CD14-positive monocyte (primary cell): ENCODE results near the gene CUEDC1. TPM values are rescaled to one million over a fixed set of nuclear protein-coding genes. Genes with fewer than 3 reads are reported as not detected.

Experiments
- DNase-seq, 3 donors: peaks; one replicate each; pipeline ENCODE4 v3.0.0-alpha.2; 2011 to 2022
- H2AFZ ChIP-seq: 2 replicates; pipeline ENCODE4 v1.6.0; 2012; ENCODE audit warnings: mild to moderate bottlenecking, low read depth, low read length, inconsistent platforms; ENCODE audit not compliant: insufficient read depth, poor library complexity, severe bottlenecking
- H3K27ac ChIP-seq, 2 donors: 1 replicate in 1 of 2; 2 replicates in 1 of 2; pipeline ENCODE4 v1.5.1; 2012 to 2013; ENCODE audit warnings: low read length in 2 of 2, control low read depth in 1 of 2, inconsistent platforms in 1 of 2, low read depth in 1 of 2, mild to moderate bottlenecking in 1 of 2
- H3K27me3 ChIP-seq, 2 donors: one replicate each; pipeline versions ENCODE4 v1.6.0 to v1.6.1; 2011 to 2013; ENCODE audit warnings: low read length in 2 of 2; ENCODE audit not compliant: control insufficient read depth in 2 of 2, insufficient read depth in 2 of 2
- H3K36me3 ChIP-seq, 2 donors: replicated peaks in 1 of 2; 1 replicate in 1 of 2; 2 replicates in 1 of 2; pipeline versions ENCODE4 v1.5.1 to v1.6.1; 2012 to 2013; ENCODE audit warnings: low read length in 2 of 2, control low read depth in 1 of 2, inconsistent platforms in 1 of 2, mild to moderate bottlenecking in 1 of 2; ENCODE audit not compliant: insufficient read depth in 2 of 2, control insufficient read depth in 1 of 2
- H3K4me1 ChIP-seq, 2 donors: 1 replicate in 1 of 2; 2 replicates in 1 of 2; pipeline versions ENCODE4 v1.5.1 to v1.6.1; 2012 to 2013; ENCODE audit warnings: low read length in 2 of 2, control low read depth in 1 of 2, inconsistent platforms in 1 of 2, mild to moderate bottlenecking in 1 of 2, moderate library complexity in 1 of 2; ENCODE audit not compliant: insufficient read depth in 2 of 2, control insufficient read depth in 1 of 2
- H3K4me2 ChIP-seq: replicated peaks from 2 replicates; pipeline ENCODE3; 2012; ENCODE audit warnings: low read length, moderate library complexity, mild to moderate bottlenecking; ENCODE audit not compliant: poor library complexity, severe bottlenecking; ENCODE audit errors: extremely low read depth
- H3K4me3 ChIP-seq, 3 experiments: fragments of 200-600 bp in 1 of 3; sonication (generic) in 1 of 3; replicated peaks in 1 of 3; 1 replicate in 2 of 3; 2 replicates in 1 of 3; pipeline ENCODE4 v1.5.1; 2011 to 2013; ENCODE audit warnings: low read length in 3 of 3, mild to moderate bottlenecking in 3 of 3, control low read depth in 2 of 3, low read depth in 2 of 3, inconsistent platforms in 1 of 3, moderate library complexity in 1 of 3
- H3K79me2 ChIP-seq: 2 replicates; pipeline ENCODE4 v1.6.0; 2012; ENCODE audit warnings: mild to moderate bottlenecking, control low read depth, inconsistent platforms, low read length, moderate library complexity; ENCODE audit not compliant: insufficient read depth
- H3K9ac ChIP-seq: 2 replicates; pipeline ENCODE4 v1.6.0; 2017; ENCODE audit warnings: low read length, mild to moderate bottlenecking; ENCODE audit not compliant: insufficient read depth, poor library complexity, severe bottlenecking
- H3K9me3 ChIP-seq, 2 donors: replicated peaks in 1 of 2; 1 replicate in 1 of 2; 2 replicates in 1 of 2; pipeline versions ENCODE4 v1.5.1 to v1.6.1; 2012 to 2013; ENCODE audit warnings: low read length in 2 of 2, control low read depth in 1 of 2; ENCODE audit not compliant: control insufficient read depth in 1 of 2, insufficient read depth in 1 of 2
- H4K20me1 ChIP-seq: 2 replicates; pipeline ENCODE4 v1.6.0; 2012; ENCODE audit warnings: mild to moderate bottlenecking, low read length, control low read depth, moderate library complexity; ENCODE audit not compliant: insufficient read depth
- H3K27ac Mint-ChIP-seq, 7 donors: one replicate each; pipeline ENCODE4 v1.8.0; 2020; ENCODE audit warnings: mild to moderate bottlenecking in 7 of 7, mixed read lengths in 7 of 7, moderate library complexity in 6 of 7, inconsistent platforms in 2 of 7
- H3K27me3 Mint-ChIP-seq, 3 donors: one replicate each; pipeline ENCODE4 v1.8.0; 2021 to 2022; ENCODE audit warnings: low read depth in 3 of 3, mild to moderate bottlenecking in 3 of 3, mixed read lengths in 3 of 3, moderate library complexity in 3 of 3, inconsistent platforms in 1 of 3
- H3K36me3 Mint-ChIP-seq, 2 donors: one replicate each; pipeline ENCODE4 v1.8.0; 2020; ENCODE audit warnings: mixed read lengths in 2 of 2, inconsistent platforms in 1 of 2, mild to moderate bottlenecking in 1 of 2
- H3K4me1 Mint-ChIP-seq: one replicate; pipeline ENCODE4 v1.8.0; 2020; ENCODE audit warnings: mild to moderate bottlenecking, mixed read lengths
- H3K4me3 Mint-ChIP-seq, 2 donors: one replicate each; pipeline ENCODE4 v1.8.0; 2020; ENCODE audit warnings: mild to moderate bottlenecking in 2 of 2, mixed read lengths in 2 of 2, moderate library complexity in 1 of 2
- H3K9me3 Mint-ChIP-seq, 7 donors: one replicate each; pipeline ENCODE4 v1.8.0; 2020 to 2022; ENCODE audit warnings: mixed read lengths in 7 of 7, mild to moderate bottlenecking in 6 of 7, moderate library complexity in 6 of 7, inconsistent platforms in 2 of 7
- CTCF ChIP-seq: fragments of 200-600 bp; IDR thresholded peaks from one replicate; pipeline ENCODE4 v1.8.0; 2022; ENCODE audit warnings: antibody characterized with exemption, mild to moderate bottlenecking
- WGBS: methylation state at CpG from one replicate; pipeline ENCODE4 v1.1.5; 2013; ENCODE audit warnings: missing lambda C conversion rate; ENCODE audit not compliant: insufficient coverage; 5-methylcytosine and 5-hydroxymethylcytosine counted together
- intact Hi-C, 2 donors: fragments of 100-400 bp; cut with micrococcal nuclease; formaldehyde crosslinking; loops; one replicate each; pipeline versions ENCODE4 v1.15.0 to v1.15.1; 2023
- polyA plus RNA-seq, 3 donors: library from polyadenylated mRNA; depleted of rRNA in 1 of 3; unstranded in 2 of 3; stranded (reverse) in 1 of 3; fragments of 300-500 nt in 2 of 3; fragments of >200 nt in 1 of 3; fragmentation: Illumina TruSeq in 2 of 3; gene quantifications; 1 replicate in 2 of 3; 2 replicates in 1 of 3; pipeline ENCODE4 v1.2.3, GENCODE V29; 2012 to 2021

Gene CUEDC1
- polyA plus RNA-seq, 3 donors: 4.2 to 31.0 (median 4.3) TPM

GRCh38 chr17:57898487-57899311 lies 56.5 kb downstream of the CUEDC1 start:
- Histone ChIP-seq H3K9ac (peak overlapping the region; percentile 42), H3K9me3 (no peaks in the 10 kb centered on the region), H3K27ac (peak overlapping the region; percentile 74 to 82), H3K79me2 (peaks cover 48% of the 10 kb centered on the region), H3K27me3 (no peaks in the 10 kb centered on the region), H3K4me3 (peak overlapping the region in 1 of 3 experiments; percentile 48), H3K36me3 (no peaks in the 10 kb centered on the region), H3K4me1 (peaks cover 85 to 88% of the 10 kb centered on the region in 2 donors), H2AFZ (no peak overlapping the region), H3K4me2 (peak overlapping the region; percentile 47), H4K20me1 (no peaks in the 10 kb centered on the region)
- Mint-ChIP-seq H3K4me3 (no peak overlapping the region), H3K9me3 (no peaks in the 10 kb centered on the region), H3K27me3 (no peaks in the 10 kb centered on the region), H3K27ac (peak overlapping the region; percentile 83 to 96 (median 95)), H3K4me1 (peaks cover 89% of the 10 kb centered on the region), H3K36me3 (peaks cover 2 to 19% of the 10 kb centered on the region in 2 donors)
- no peak for TF ChIP-seq CTCF
- no peak for DNase-seq
- intact Hi-C loops: no loop called here
- 58% methylated on average over 5 of the region's 9 CpGs for WGBS

- H3K27me3 ChIP-seq: no peaks in the 10 kb centered on the region
- no peak overlapping the region for H3K4me3 Mint-ChIP-seq
- peaks cover 0 to 2% (median 0%) of the 10 kb centered on the region in 7 donors for H3K9me3 Mint-ChIP-seq
- H3K4me3 ChIP-seq: no peak overlapping the region
- no peak overlapping the region for H3K9ac ChIP-seq
- WGBS: 100% methylated on average over 7 of the region's 8 CpGs
- no peaks in the 10 kb centered on the region for H3K9me3 ChIP-seq
- H2AFZ ChIP-seq: no peak overlapping the region
- peaks cover 38% of the 10 kb centered on the region for H3K79me2 ChIP-seq
- TF ChIP-seq CTCF: no peak
- H3K4me2 ChIP-seq: no peak overlapping the region
- intact Hi-C loops: no loop called here
- H3K27ac ChIP-seq: no peak overlapping the region
- DNase-seq: no peak
- peaks cover 85 to 86% of the 10 kb centered on the region in 2 donors for H3K4me1 ChIP-seq
- peaks cover 0 to 2% (median 1%) of the 10 kb centered on the region in 3 donors for H3K27me3 Mint-ChIP-seq
- peaks cover 6 to 20% of the 10 kb centered on the region in 2 donors for H3K36me3 Mint-ChIP-seq
- peak overlapping the region in 2 of 7 donors; percentile 40 to 54 for H3K27ac Mint-ChIP-seq
- H3K36me3 ChIP-seq: no peaks in the 10 kb centered on the region
- H4K20me1 ChIP-seq: no peaks in the 10 kb centered on the region
- peaks cover 88% of the 10 kb centered on the region for H3K4me1 Mint-ChIP-seq
These were observed 59.7 kb downstream of the CUEDC1 start for GRCh38 chr17:57895382-57896060.
